Measurements from ENCODE around the gene GPX6.

GPX6 gene, protein sequence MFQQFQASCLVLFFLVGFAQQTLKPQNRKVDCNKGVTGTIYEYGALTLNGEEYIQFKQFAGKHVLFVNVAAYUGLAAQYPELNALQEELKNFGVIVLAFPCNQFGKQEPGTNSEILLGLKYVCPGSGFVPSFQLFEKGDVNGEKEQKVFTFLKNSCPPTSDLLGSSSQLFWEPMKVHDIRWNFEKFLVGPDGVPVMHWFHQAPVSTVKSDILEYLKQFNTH

DNA sequence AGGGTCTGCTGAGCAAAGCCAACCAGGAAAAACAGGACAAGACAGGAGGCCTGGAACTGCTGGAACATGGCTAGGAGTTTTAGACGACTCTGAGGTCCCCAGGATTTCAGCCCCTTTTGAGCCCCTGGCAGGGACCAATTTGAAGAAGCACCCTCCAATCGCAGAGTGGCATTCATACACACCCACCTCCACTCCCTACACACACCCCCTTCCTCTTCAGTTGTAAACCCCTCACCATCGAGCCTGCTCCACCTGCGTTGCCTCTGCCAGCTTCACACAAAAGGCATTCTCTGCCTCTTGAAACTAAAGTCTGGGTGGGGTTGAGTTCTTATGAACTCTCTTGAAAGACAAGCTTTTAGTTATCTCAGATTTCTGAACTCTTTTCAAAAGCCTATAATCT lies at the start of gene GPX6:
TSS of gene GPX6 (minus strand) at position 118 of the 400 bp plus-strand sequence. CDS start at position 68, 50 bp downstream.
- TF ChIP-seq ZFX (IDR thresholded peaks at IDR 0.05; ENCODE audit: borderline replicate concordance) (no peak), CTCF (IDR thresholded peaks at IDR 0.05) (no peak)
- H3K27ac ChIP-seq = no peak within 1 kb of the TSS

GRCh38 chr6:28563430-28564095 lies 48.0 kb upstream of the GPX6 start:
- H3K27ac ChIP-seq = no peak overlapping the region
- TF ChIP-seq CTCF (IDR thresholded peaks at IDR 0.05) (no peak), ZFX (IDR thresholded peaks at IDR 0.05; ENCODE audit: borderline replicate concordance) (no peak)

- H3K27ac ChIP-seq = no peak overlapping the region
- TF ChIP-seq CTCF (IDR thresholded peaks at IDR 0.05) (no peak), ZFX (IDR thresholded peaks at IDR 0.05; ENCODE audit: borderline replicate concordance) (no peak)
Observed at GRCh38 chr6:28558629-28559028, 43.0 kb upstream of the GPX6 start.

DNA sequence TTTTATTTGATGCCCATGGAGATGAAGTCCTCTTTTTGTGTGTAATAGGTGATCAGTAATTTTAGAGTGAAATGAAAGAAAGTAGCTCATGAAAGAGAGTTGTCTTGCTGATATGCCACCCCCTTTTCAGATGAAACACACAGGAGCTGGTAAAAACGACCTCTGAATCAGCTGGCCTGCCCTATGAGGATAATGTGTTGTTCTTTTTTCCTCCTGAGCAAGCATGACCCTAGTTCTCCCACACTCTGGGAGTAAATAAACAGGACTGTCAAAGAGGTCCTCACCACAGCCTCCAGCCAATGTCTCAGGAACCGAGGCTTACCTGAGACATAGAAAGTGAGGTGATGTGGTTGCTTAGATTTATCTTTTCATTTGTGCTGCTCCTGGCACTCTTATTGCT lies 39.5 kb upstream of the GPX6 start:
- no peak overlapping the region for H3K27ac ChIP-seq
- TF ChIP-seq CTCF (IDR thresholded peaks at IDR 0.05) = no peak
- TF ChIP-seq ZFX (IDR thresholded peaks at IDR 0.05; ENCODE audit: borderline replicate concordance) = no peak

DNA sequence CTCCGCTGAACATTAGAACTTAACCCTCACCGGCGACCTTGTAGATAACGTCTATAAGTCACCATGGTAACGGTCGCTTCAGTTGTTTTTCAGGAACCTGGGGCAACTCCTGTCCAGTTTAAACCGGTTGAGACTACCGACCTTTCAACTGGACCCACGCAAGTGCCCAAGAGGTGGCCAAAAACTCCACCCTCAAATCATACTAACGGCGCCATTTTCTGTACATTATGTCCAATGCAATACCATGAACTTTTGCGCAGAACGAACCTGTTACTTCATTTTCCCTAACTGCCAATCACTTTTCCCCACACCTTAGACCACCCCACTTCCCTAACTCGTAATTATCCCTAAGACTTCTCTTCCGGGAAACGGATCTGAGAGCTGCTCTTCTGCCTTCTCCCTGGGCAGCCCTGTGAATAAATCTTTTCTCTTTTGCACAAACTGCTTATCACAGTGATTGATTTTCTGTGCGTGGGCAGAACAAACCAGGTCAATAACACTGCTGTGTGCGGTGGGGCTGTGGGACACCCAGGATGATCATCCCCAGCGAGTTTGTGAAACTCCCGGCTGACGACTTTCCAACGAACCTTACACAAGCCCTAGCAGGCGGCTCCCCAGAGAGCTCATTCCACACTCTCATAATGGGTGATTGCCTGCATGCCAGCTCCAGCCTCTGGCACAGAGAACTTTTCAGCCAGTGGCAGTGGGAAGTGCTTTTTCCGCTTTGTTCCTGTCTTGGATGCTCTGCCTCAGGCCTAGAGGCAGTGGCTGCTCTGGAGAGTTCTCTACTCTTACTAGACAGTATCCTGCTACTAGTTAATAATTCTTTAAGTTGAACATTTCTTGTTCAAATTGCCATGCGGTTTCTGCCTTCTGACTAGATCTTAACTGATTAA lies 38.6 kb upstream of the GPX6 start:
- TF ChIP-seq CTCF (IDR thresholded peaks at IDR 0.05) = no peak
- no peak for TF ChIP-seq ZFX (IDR thresholded peaks at IDR 0.05; ENCODE audit: borderline replicate concordance)
- H3K27ac ChIP-seq = no peak overlapping the region

- no peak overlapping the region for H3K27ac ChIP-seq
- TF ChIP-seq CTCF (IDR thresholded peaks at IDR 0.05) (no peak), ZFX (IDR thresholded peaks at IDR 0.05; ENCODE audit: borderline replicate concordance) (no peak)
Observed at GRCh38 chr6:28553384-28553985, 37.9 kb upstream of the GPX6 start.
